ENCODE data around the gene BCOR. TPM values are rescaled to one million over a fixed set of nuclear protein-coding genes. Genes with fewer than 3 reads are reported as not detected.

BCOR gene
- total RNA-seq, 1 donor: 42.3 TPM

GRCh38 chrX:40127052-40127451 is 29.3 kb upstream of the BCOR start:
- no peak overlapping the region for H3K4me3 ChIP-seq (ENCODE audit: low read length)
- H3K9me3 ChIP-seq (ENCODE audit: low read depth, low read length): no peaks in the 10 kb centered on the region
- H3K4me1 ChIP-seq (ENCODE audit: insufficient read depth, low read length): no peaks in the 10 kb centered on the region
- H3K27me3 ChIP-seq (ENCODE audit: insufficient read depth, low read length): no peaks in the 10 kb centered on the region

DNA sequence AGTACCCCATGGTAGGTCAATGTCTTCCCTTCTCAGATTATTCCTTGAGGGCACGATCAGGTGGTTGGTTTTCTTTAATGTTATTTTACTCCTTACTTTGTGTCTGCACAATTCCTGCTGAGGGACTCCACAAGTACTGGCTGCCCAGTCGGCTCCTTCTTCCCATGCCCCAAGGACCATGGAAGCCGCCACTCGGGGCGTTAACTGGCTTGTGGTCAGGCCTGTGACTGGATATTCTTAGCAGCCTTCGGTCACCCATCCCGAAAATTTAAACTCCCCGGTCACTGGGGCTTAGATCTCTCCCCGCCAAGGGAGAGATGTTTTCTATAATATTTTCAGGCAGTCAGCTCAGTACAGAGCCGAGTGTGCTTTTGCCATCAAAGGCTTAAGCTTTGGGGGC is 24.7 kb upstream of the BCOR start:
- Histone ChIP-seq H3K27me3 (ENCODE audit: insufficient read depth, low read length) (no peaks in the 10 kb centered on the region), H3K4me1 (ENCODE audit: insufficient read depth, low read length) (peaks cover 8% of the 10 kb centered on the region), H3K4me3 (ENCODE audit: low read length) (no peak overlapping the region), H3K9me3 (ENCODE audit: low read depth, low read length) (no peaks in the 10 kb centered on the region)

DNA sequence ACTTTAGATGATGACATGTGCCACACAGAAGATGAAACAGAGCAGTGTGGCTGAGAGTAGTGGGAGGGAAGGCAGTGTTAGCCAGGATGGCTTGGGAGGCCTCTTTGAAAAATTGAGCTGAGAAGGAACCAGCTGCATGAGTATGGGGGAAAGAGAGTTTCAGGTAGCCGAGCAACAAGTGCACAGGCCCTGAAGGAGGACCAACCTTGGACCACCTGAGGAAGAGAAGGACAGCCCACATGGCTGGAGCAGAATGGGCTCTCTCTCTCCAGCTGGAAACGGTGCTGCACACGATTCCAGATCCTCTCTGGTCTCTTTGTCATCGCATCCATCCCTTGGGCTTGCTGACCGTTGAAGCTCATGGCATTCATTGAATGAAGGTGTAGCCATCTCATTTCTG is 23.9 kb upstream of the BCOR start:
- H3K9me3 ChIP-seq (ENCODE audit: low read depth, low read length): no peaks in the 10 kb centered on the region
- no peaks in the 10 kb centered on the region for H3K27me3 ChIP-seq (ENCODE audit: insufficient read depth, low read length)
- no peak overlapping the region for H3K4me3 ChIP-seq (ENCODE audit: low read length)
- peaks cover 8% of the 10 kb centered on the region for H3K4me1 ChIP-seq (ENCODE audit: insufficient read depth, low read length)

GRCh38 chrX:40120838-40121580 is 23.3 kb upstream of the BCOR start:
- no peak overlapping the region for H3K4me3 ChIP-seq (ENCODE audit: low read length)
- H3K9me3 ChIP-seq (ENCODE audit: low read depth, low read length): no peaks in the 10 kb centered on the region
- no peaks in the 10 kb centered on the region for H3K27me3 ChIP-seq (ENCODE audit: insufficient read depth, low read length)
- peaks cover 8% of the 10 kb centered on the region for H3K4me1 ChIP-seq (ENCODE audit: insufficient read depth, low read length)

DNA sequence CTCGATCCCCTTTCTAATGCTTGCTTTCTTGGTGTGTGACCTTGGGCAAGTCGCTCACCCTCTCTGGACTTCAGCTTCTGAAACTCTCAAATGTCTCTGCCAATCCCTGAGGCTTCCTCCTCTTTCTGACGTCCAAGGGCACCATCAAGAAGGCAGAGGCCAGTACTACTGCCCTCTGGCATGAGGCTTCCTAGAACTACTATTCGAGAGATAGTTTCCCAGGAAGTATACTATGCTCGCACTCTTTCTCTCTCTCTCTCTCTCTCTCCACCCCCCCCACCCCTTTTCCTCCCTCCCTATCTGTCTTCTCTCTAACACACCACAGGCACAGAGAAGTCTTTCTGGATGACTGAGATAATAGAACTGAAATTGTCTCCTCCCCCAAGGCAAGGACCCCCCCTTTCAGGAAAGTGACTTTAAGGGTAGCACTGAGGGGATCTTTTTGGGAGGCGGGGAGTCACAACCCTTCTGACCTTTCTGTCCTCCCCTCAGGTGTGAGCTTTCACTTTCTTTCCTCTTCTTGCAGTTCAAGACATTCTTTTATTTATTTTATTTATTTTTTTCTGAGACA is 20.0 kb upstream of the BCOR start:
- no peaks in the 10 kb centered on the region for H3K27me3 ChIP-seq (ENCODE audit: insufficient read depth, low read length)
- no peaks in the 10 kb centered on the region for H3K9me3 ChIP-seq (ENCODE audit: low read depth, low read length)
- peaks cover 8% of the 10 kb centered on the region for H3K4me1 ChIP-seq (ENCODE audit: insufficient read depth, low read length)
- no peak overlapping the region for H3K4me3 ChIP-seq (ENCODE audit: low read length)

GRCh38 chrX:40116925-40117324 is 19.2 kb upstream of the BCOR start:
- H3K4me3 ChIP-seq (ENCODE audit: low read length): no peak overlapping the region
- no peaks in the 10 kb centered on the region for H3K27me3 ChIP-seq (ENCODE audit: insufficient read depth, low read length)
- no peaks in the 10 kb centered on the region for H3K9me3 ChIP-seq (ENCODE audit: low read depth, low read length)
- H3K4me1 ChIP-seq (ENCODE audit: insufficient read depth, low read length): peaks cover 8% of the 10 kb centered on the region

- Histone ChIP-seq H3K9me3 (ENCODE audit: low read depth, low read length) (no peaks in the 10 kb centered on the region), H3K4me3 (ENCODE audit: low read length) (no peak overlapping the region), H3K4me1 (ENCODE audit: insufficient read depth, low read length) (peaks cover 9% of the 10 kb centered on the region), H3K27me3 (ENCODE audit: insufficient read depth, low read length) (no peaks in the 10 kb centered on the region)
Measured at GRCh38 chrX:40112996-40113395, 15.2 kb upstream of the BCOR start.

DNA sequence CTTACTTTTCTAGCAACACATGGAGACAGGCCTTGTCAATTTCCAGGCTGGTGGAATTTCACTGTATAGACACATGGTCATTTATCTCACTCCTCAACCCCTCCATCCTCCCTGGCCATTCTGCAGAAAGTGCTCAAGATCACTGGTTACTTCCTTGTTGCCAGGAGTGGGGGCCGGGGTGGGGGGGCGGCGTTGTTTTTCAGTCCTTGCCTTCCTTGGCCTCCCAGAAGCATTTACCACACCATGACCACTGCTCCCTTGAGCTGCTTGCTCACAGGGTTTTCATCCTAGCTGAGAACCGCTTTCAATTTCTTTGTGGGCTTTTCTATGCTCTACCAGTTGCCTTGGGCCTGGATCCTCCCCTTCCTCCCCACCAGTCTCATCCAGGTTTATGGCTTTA is 14.1 kb upstream of the BCOR start:
- no peak overlapping the region for H3K4me3 ChIP-seq (ENCODE audit: low read length)
- H3K4me1 ChIP-seq (ENCODE audit: insufficient read depth, low read length): peaks cover 20% of the 10 kb centered on the region
- H3K27me3 ChIP-seq (ENCODE audit: insufficient read depth, low read length): no peaks in the 10 kb centered on the region
- H3K9me3 ChIP-seq (ENCODE audit: low read depth, low read length): no peaks in the 10 kb centered on the region

DNA sequence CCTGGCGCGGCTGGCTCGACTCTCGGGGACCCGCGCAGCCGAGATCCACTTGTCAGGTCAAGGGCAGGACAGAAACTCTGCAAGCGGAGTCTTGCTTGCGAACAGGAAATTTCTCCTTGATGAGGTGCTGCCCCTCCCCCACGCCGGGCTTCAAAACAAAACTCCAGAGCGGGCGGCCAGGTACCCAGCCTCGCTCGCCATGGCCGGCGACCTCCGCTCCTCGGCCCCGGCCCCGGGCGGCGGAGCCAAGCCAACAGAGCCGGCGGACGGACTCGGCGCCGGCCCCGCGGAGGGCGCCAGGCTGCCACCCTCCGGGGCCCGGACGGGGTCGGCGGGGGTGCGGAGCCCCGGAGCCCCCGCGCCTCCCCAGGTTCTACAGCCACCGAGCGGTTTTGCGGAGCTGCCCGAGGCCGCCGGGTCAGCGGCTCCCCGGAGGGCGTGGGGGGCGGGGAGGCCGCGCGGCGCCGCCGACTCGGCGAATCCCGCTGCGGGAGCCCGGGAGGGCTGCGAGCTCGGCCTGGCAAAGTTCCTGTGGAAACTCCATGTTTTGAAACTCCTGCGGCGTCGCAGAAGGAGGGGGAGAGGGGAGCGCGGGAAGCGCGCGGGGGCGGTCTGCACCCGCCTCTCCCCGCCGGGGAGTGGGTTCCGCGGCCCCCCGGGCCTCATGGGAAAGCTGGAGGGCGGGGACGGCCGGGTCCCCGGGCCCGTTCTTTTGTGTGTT is 11.7 kb upstream of the BCOR start:
- H3K4me1 ChIP-seq (ENCODE audit: insufficient read depth, low read length): peaks cover 28% of the 10 kb centered on the region
- no peaks in the 10 kb centered on the region for H3K9me3 ChIP-seq (ENCODE audit: low read depth, low read length)
- H3K4me3 ChIP-seq (ENCODE audit: low read length): peak overlapping the region; percentile 32
- H3K27me3 ChIP-seq (ENCODE audit: insufficient read depth, low read length): no peaks in the 10 kb centered on the region

DNA sequence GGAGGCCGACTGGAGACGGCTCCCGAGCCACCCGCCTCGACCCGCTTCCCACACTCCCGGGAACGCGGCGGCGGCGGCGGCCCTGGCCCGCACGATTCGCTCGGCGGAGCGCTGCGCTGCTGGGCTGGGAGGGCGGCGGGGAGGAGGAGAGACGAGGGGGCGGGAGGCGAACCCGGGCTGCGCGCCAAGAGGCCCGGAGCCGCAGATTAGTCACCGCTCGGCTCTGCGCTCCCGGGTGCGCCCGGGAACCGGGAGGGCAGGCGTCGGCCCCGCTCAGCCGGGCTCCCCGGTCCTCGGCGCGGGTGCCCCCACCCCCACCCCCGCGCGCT is 11.2 kb upstream of the BCOR start:
- Histone ChIP-seq H3K27me3 (ENCODE audit: insufficient read depth, low read length) (no peaks in the 10 kb centered on the region), H3K4me1 (ENCODE audit: insufficient read depth, low read length) (peaks cover 32% of the 10 kb centered on the region), H3K4me3 (ENCODE audit: low read length) (peak overlapping the region; percentile 32)

DNA sequence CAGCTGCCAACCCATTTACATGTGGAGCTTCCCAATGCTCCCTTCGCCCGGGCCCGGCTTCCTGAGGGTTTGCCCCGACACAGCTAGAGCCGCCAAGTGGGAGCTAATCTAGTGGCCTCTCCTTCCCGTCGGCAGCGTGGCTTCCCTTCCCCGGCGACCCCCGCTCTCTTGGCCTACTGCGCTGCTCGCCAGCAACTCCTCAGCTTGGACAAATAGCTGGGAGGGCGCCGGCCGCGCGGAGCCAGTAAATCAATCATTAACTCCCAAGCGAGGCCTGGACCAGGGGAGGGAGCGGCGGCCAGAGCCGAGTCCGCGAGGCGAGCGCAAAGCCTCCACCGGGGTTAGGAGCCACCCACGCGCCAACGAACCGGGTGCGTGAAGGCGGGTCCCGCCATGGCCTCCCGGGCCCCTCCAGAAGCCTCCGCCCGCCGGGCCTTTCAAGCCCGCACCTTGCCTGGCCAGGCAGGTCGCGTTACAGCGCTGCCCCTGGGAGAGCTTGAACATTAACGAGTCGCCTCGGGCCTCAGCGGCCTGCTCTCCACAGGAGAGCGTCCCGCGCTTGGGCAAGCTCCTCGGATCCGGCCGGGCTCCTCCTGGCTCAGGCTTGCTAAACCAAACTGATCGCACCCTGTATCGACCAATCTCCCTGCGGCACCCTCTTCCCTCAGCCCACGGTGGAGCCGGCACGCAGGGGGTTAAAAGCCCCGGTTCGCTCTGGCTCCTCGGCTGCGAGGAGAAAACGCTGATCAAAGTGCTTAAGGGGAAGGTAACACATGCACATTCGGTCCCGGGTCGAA is 10.6 kb upstream of the BCOR start:
- H3K9me3 ChIP-seq (ENCODE audit: low read depth, low read length): no peaks in the 10 kb centered on the region
- H3K27me3 ChIP-seq (ENCODE audit: insufficient read depth, low read length): no peaks in the 10 kb centered on the region
- H3K4me3 ChIP-seq (ENCODE audit: low read length): peak overlapping the region; percentile 32
- H3K4me1 ChIP-seq (ENCODE audit: insufficient read depth, low read length): peaks cover 32% of the 10 kb centered on the region

More for the DNA sequence above, 11.2 kb upstream of the BCOR start:
- H3K9me3 ChIP-seq (ENCODE audit: low read depth, low read length): no peaks in the 10 kb centered on the region

GRCh38 chrX:40107291-40108161 is 9.8 kb upstream of the BCOR start:
- H3K27me3 ChIP-seq (ENCODE audit: insufficient read depth, low read length): no peaks in the 10 kb centered on the region
- H3K9me3 ChIP-seq (ENCODE audit: low read depth, low read length): no peaks in the 10 kb centered on the region
- peaks cover 32% of the 10 kb centered on the region for H3K4me1 ChIP-seq (ENCODE audit: insufficient read depth, low read length)
- H3K4me3 ChIP-seq (ENCODE audit: low read length): no peak overlapping the region

GRCh38 chrX:40106676-40107290 is 9.0 kb upstream of the BCOR start:
- peaks cover 32% of the 10 kb centered on the region for H3K4me1 ChIP-seq (ENCODE audit: insufficient read depth, low read length)
- H3K4me3 ChIP-seq (ENCODE audit: low read length): peak overlapping the region; percentile 18
- H3K9me3 ChIP-seq (ENCODE audit: low read depth, low read length): no peaks in the 10 kb centered on the region
- H3K27me3 ChIP-seq (ENCODE audit: insufficient read depth, low read length): no peaks in the 10 kb centered on the region

All from mononuclear cell (primary cell).